H1 (cell line): ENCODE results near the gene LOC101059915.

Experiments
- CTCF ChIA-PET: fragments of 300-600 bp; sonication (Branson Sonifier 250); formaldehyde crosslinking; loops from one replicate; lab custom pipeline; 2021; ENCODE audit not compliant: partially characterized antibody; lab: Charles Lee
- POLR2A ChIA-PET: fragments of 300-600 bp; sonication (Branson Sonifier 250); formaldehyde crosslinking; loops from one replicate; lab custom pipeline; 2021; ENCODE audit warnings: inconsistent platforms; ENCODE audit not compliant: partially characterized antibody; lab: Charles Lee
- DNase-seq, 2 experiments: peaks; one replicate each; pipeline versions ENCODE4 v3.0.0 to v3.0.0-alpha.2; 2010 to 2022; ENCODE audit warnings: low spot score in 2 of 2, low read depth in 1 of 2, mixed read lengths in 1 of 2
- FAIRE-seq: peaks from 2 replicates; lab custom pipeline; 2011; peaks lifted over from hg19 to GRCh38; lab: Jason Lieb, UNC
- H2AFZ ChIP-seq: 2 replicates; pipeline ENCODE4 v1.8.1; 2012; ENCODE audit warnings: low read length, inconsistent platforms
- H2AK5ac ChIP-seq: 2 replicates; pipeline ENCODE4 v1.6.1; 2013; ENCODE audit warnings: low read depth, low read length
- H2BK120ac ChIP-seq: replicated peaks from 2 replicates; pipeline ENCODE3; 2013; ENCODE audit warnings: low read depth, low read length, inconsistent platforms
- H2BK12ac ChIP-seq: 2 replicates; pipeline ENCODE4 v1.6.1; 2013; ENCODE audit warnings: low read depth, low read length
- H2BK15ac ChIP-seq: 2 replicates; pipeline ENCODE4 v1.6.1; 2013; ENCODE audit warnings: low read length
- H2BK20ac ChIP-seq: 2 replicates; pipeline ENCODE4 v1.6.1; 2013; ENCODE audit warnings: low read length
- H2BK5ac ChIP-seq: 2 replicates; pipeline ENCODE4 v1.6.1; 2013; ENCODE audit warnings: low read depth, low read length
- H3K14ac ChIP-seq: 2 replicates; pipeline ENCODE4 v1.6.1; 2013; ENCODE audit warnings: inconsistent platforms; ENCODE audit not compliant: insufficient read length
- H3K18ac ChIP-seq: 2 replicates; pipeline ENCODE4 v1.6.1; 2013; ENCODE audit warnings: low read length; ENCODE audit errors: extremely low read depth
- H3K23ac ChIP-seq: 2 replicates; pipeline ENCODE4 v1.6.1; 2013; ENCODE audit warnings: inconsistent platforms; ENCODE audit not compliant: insufficient read length
- H3K23me2 ChIP-seq: 2 replicates; pipeline ENCODE4 v1.6.1; 2013; ENCODE audit warnings: low read depth, low read length
- H3K27ac ChIP-seq: 2 replicates; pipeline ENCODE4 v1.6.1; 2011; ENCODE audit warnings: low read depth, low read length, inconsistent platforms
- H3K27me3 ChIP-seq, 4 experiments: replicated peaks in 1 of 4; 1 replicate in 1 of 4; 2 replicates in 3 of 4; pipeline versions ENCODE4 v1.6.1 to v1.8.1; 2011 to 2013; ENCODE audit warnings: low read length in 3 of 4, mild to moderate bottlenecking in 3 of 4, inconsistent platforms in 2 of 4, mixed read lengths in 2 of 4, moderate library complexity in 1 of 4; ENCODE audit not compliant: control insufficient read depth in 3 of 4, insufficient read depth in 3 of 4; ENCODE audit errors: extremely low read depth in 1 of 4
- H3K36me3 ChIP-seq, 4 experiments: 2 replicates each; pipeline versions ENCODE4 v1.6.1 to v1.8.1; 2011 to 2013; ENCODE audit warnings: mild to moderate bottlenecking in 4 of 4, low read length in 3 of 4, moderate library complexity in 2 of 4, control low read depth in 1 of 4, inconsistent platforms in 1 of 4; ENCODE audit not compliant: insufficient read depth in 4 of 4, control insufficient read depth in 2 of 4
- H3K4ac ChIP-seq: replicated peaks from 2 replicates; pipeline ENCODE3; 2013; ENCODE audit warnings: low read length, low read depth, mixed read lengths, inconsistent platforms; ENCODE audit not compliant: insufficient read length
- H3K4me1 ChIP-seq, 4 experiments: replicated peaks in 1 of 4; 1 replicate in 1 of 4; 2 replicates in 3 of 4; pipeline versions ENCODE4 v1.6.1 to v1.8.1; 2011 to 2013; ENCODE audit warnings: low read length in 3 of 4, inconsistent platforms in 2 of 4, mixed read lengths in 1 of 4; ENCODE audit not compliant: insufficient read depth in 4 of 4, control insufficient read depth in 3 of 4
- H3K4me2 ChIP-seq, 2 experiments: 2 replicates each; pipeline versions ENCODE4 v1.6.1 to v1.8.1; 2011 to 2013; ENCODE audit warnings: low read depth in 2 of 2, low read length in 2 of 2, control low read depth in 1 of 2, inconsistent platforms in 1 of 2, mild to moderate bottlenecking in 1 of 2; ENCODE audit not compliant: insufficient read depth in 1 of 2
- H3K4me3 ChIP-seq, 4 experiments: fragments of 200-600, 300-600 bp in 1 of 4; sonication (generic), shearing (Covaris generic), sonication (Bioruptor Twin) in 1 of 4; 2 replicates each; pipeline versions ENCODE4 v1.5.1 to v1.8.1; 2011 to 2016; ENCODE audit warnings: low read length in 4 of 4, low read depth in 3 of 4, control low read depth in 2 of 4, inconsistent platforms in 2 of 4, mild to moderate bottlenecking in 2 of 4, mixed read lengths in 1 of 4, moderate library complexity in 1 of 4; ENCODE audit not compliant: insufficient read depth in 2 of 4; ENCODE audit errors: extremely low read depth in 1 of 4
- H3K56ac ChIP-seq: replicated peaks from 2 replicates; pipeline ENCODE3; 2013; ENCODE audit warnings: low read depth, mild to moderate bottlenecking, mixed read lengths, low read length, inconsistent platforms; ENCODE audit not compliant: insufficient read length
- H3K79me1 ChIP-seq: 2 replicates; pipeline ENCODE4 v1.6.1; 2013; ENCODE audit warnings: low read depth, low read length, control low read depth
- H3K79me2 ChIP-seq, 2 experiments: 2 replicates each; pipeline versions ENCODE4 v1.6.1 to v1.8.1; 2012 to 2013; ENCODE audit warnings: low read length in 2 of 2, mild to moderate bottlenecking in 2 of 2, inconsistent platforms in 1 of 2; ENCODE audit not compliant: insufficient read depth in 2 of 2, control insufficient read depth in 1 of 2
- H3K9ac ChIP-seq, 4 experiments: replicated peaks in 1 of 4; 1 replicate in 1 of 4; 2 replicates in 3 of 4; pipeline versions ENCODE4 v1.6.1 to v1.8.1; 2011 to 2013; ENCODE audit warnings: low read depth in 3 of 4, low read length in 3 of 4, control low read depth in 2 of 4, mild to moderate bottlenecking in 2 of 4, moderate library complexity in 2 of 4, inconsistent platforms in 1 of 4; ENCODE audit errors: extremely low read depth in 1 of 4
- H3K9me3 ChIP-seq, 2 experiments: 2 replicates each; pipeline versions ENCODE4 v1.6.1 to v1.8.1; 2012 to 2013; ENCODE audit warnings: mild to moderate bottlenecking in 2 of 2, moderate library complexity in 2 of 2, control low read depth in 1 of 2, inconsistent platforms in 1 of 2, low read depth in 1 of 2, low read length in 1 of 2, mixed read lengths in 1 of 2; ENCODE audit not compliant: insufficient read depth in 2 of 2
- H4K20me1 ChIP-seq, 2 experiments: replicated peaks in 1 of 2; 2 replicates each; pipeline versions ENCODE3 to v1.8.1; 2011 to 2013; ENCODE audit warnings: inconsistent platforms in 2 of 2, low read length in 2 of 2, mild to moderate bottlenecking in 1 of 2; ENCODE audit not compliant: insufficient read depth in 2 of 2, control insufficient read depth in 1 of 2
- H4K5ac ChIP-seq: 2 replicates; pipeline ENCODE4 v1.6.1; 2013; ENCODE audit warnings: low read length, low read depth, mixed read lengths, inconsistent platforms; ENCODE audit not compliant: insufficient read length
- H4K8ac ChIP-seq: 2 replicates; pipeline ENCODE4 v1.8.0; 2013; ENCODE audit warnings: mild to moderate bottlenecking, moderate library complexity, low read length, inconsistent platforms; ENCODE audit not compliant: insufficient read depth; ENCODE audit errors: extremely low read depth
- H4K91ac ChIP-seq: replicated peaks from 2 replicates; pipeline ENCODE3; 2013; ENCODE audit warnings: low read length, mixed read lengths, inconsistent platforms; ENCODE audit not compliant: insufficient read length
- CTCF ChIP-seq, 3 experiments: IDR thresholded peaks; 1 replicate in 2 of 3; 2 replicates in 1 of 3; pipeline versions ENCODE4 v1.5.1 to v1.6.1; 2011; ENCODE audit warnings: low read length in 3 of 3, mild to moderate bottlenecking in 3 of 3, inconsistent platforms in 2 of 3, low read depth in 1 of 3, moderate library complexity in 1 of 3; ENCODE audit not compliant: insufficient read depth in 1 of 3; ENCODE audit errors: control extremely low read depth in 1 of 3
- HDAC6 ChIP-seq: IDR thresholded peaks from one replicate; pipeline ENCODE4 v1.7.1; 2012; ENCODE audit warnings: low read depth, mild to moderate bottlenecking, inconsistent platforms, low read length, moderate library complexity
- RAD21 ChIP-seq, 2 experiments: IDR thresholded peaks in 1 of 2; conservative IDR thresholded peaks in 1 of 2; 2 replicates each; pipeline ENCODE4 v1.6.1; 2011; ENCODE audit warnings: low read depth in 2 of 2, low read length in 2 of 2, improper control_type of control experiment in 1 of 2, inconsistent platforms in 1 of 2, mild to moderate bottlenecking in 1 of 2, moderate library complexity in 1 of 2
- SP1 ChIP-seq: IDR thresholded peaks from 2 replicates; pipeline ENCODE4 v1.6.1; 2011; ENCODE audit warnings: low read depth, low read length
- WGBS, 2 experiments: shearing (Covaris generic) in 1 of 2; methylation state at CpG; one replicate each; pipeline versions ENCODE4 v1.1.6 to v1.1.7; 2013 to 2015; ENCODE audit warnings: low lambda C conversion rate in 2 of 2, mixed read lengths in 2 of 2, inconsistent platforms in 1 of 2, low coverage in 1 of 2, missing lambda C conversion rate in 1 of 2; ENCODE audit not compliant: insufficient replicate concordance in 2 of 2, insufficient coverage in 1 of 2, insufficient read length in 1 of 2; ENCODE audit errors: extremely low coverage in 1 of 2, missing lambda C conversion rate in 1 of 2; 5-methylcytosine and 5-hydroxymethylcytosine counted together

Gene LOC101059915

GRCh38 chrX:71652405-71652804, 14.9 kb upstream of the LOC101059915 start:
- WGBS, 2 experiments = 0% methylated on average over 1 of the region's 2 CpGs; no CpG with 5 or more reads in 1 of the 2 experiments

More at GRCh38 chrX:71652405-71652804, 14.9 kb upstream of the LOC101059915 start:
- Histone ChIP-seq H2BK120ac (no peak overlapping the region), H4K20me1 (no peaks in the 10 kb centered on the region), H3K27me3 (no peaks in the 10 kb centered on the region), H3K4me3 (no peak overlapping the region), H3K79me2 (no peaks in the 10 kb centered on the region), H3K23me2 (no peaks in the 10 kb centered on the region), H4K91ac (no peak overlapping the region), H2BK12ac (no peak overlapping the region), H3K4ac (no peak overlapping the region), H2BK5ac (no peak overlapping the region), H3K4me2 (no peak overlapping the region), H3K4me1 (no peaks in the 10 kb centered on the region), H4K8ac (no peak overlapping the region), H4K5ac (no peak overlapping the region), H3K23ac (no peak overlapping the region), H3K56ac (no peak overlapping the region), H3K9me3 (no peaks in the 10 kb centered on the region), H2AK5ac (no peak overlapping the region), H3K36me3 (no peaks in the 10 kb centered on the region), H3K79me1 (no peaks in the 10 kb centered on the region), H3K18ac (no peak overlapping the region), H2AFZ (no peak overlapping the region; the same call in 1 of the 2 replicates), H3K9ac (no peak overlapping the region), H2BK15ac (no peak overlapping the region), H2BK20ac (no peak overlapping the region), H3K14ac (no peak overlapping the region), H3K27ac (no peak overlapping the region)
- ChIA-PET CTCF (interaction anchor here (0.6 to 1.6 kb wide), 7 partner anchors 25 to 924 kb away, joined by 3 to 5 read pairs (median 4); no protein-coding TSS in a partner anchor), POLR2A (no interaction called here)
- peak in 1 of 2 experiments; percentile 53 for DNase-seq
- FAIRE-seq = peak; percentile 52
- TF ChIP-seq SP1 (no peak), HDAC6 (no peak), RAD21 (IDR thresholded peaks at IDR 0.05 in 1 of 2, conservative IDR thresholded peaks at IDR 0.05 in 1 of 2; ENCODE audit: low read depth in 2 of 2, low read length in 2 of 2) (peak; percentile 70 to 76), CTCF (IDR thresholded peaks at IDR 0.05; ENCODE audit: control extremely low read depth in 1 of 3, insufficient read depth in 1 of 3, low read depth in 1 of 3, low read length in 3 of 3) (peak in 2 of 3 experiments; percentile 47 to 52; a peak in 3 of 4 replicates)
